ENCODE data around the gene HSD17B12. TPM values are rescaled to one million over a fixed set of nuclear protein-coding genes. Genes with fewer than 3 reads are reported as not detected.

HSD17B12 gene
- total RNA-seq, 3 donors from 2014 or later: 36.1 to 48.9 (median 47.2) TPM

GRCh38 chr11:43903078-43903477 lies 222.5 kb downstream of the HSD17B12 start:
- TF ChIP-seq POLR2AphosphoS5 (IDR thresholded peaks at IDR 0.05) (no peak), CTCF (IDR thresholded peaks at IDR 0.05) (no peak), POLR2A (IDR thresholded peaks at IDR 0.05) (no peak)
- peaks cover 0 to 5% of the 10 kb centered on the region in 2 donors for H3K4me1 ChIP-seq
- H3K9me3 ChIP-seq: no peaks in the 10 kb centered on the region
- H3K4me3 ChIP-seq: no peak overlapping the region
- no peak for DNase-seq (ENCODE audit: low spot score in 2 of 2)
- H3K27me3 ChIP-seq: no peaks in the 10 kb centered on the region
- intact Hi-C loops (cut with DNase I; ENCODE audit: low total_unique reads): no loop called here
- peaks cover 3% of the 10 kb centered on the region for H3K36me3 ChIP-seq
- no peak overlapping the region for H3K27ac ChIP-seq

- no peaks in the 10 kb centered on the region for H3K27me3 ChIP-seq
- H3K4me3 ChIP-seq: no peak overlapping the region
- intact Hi-C loops (cut with DNase I; ENCODE audit: low total_unique reads): no loop called here
- H3K27ac ChIP-seq: no peak overlapping the region
- TF ChIP-seq POLR2AphosphoS5 (IDR thresholded peaks at IDR 0.05) (no peak), CTCF (IDR thresholded peaks at IDR 0.05) (no peak), POLR2A (IDR thresholded peaks at IDR 0.05) (no peak)
- peaks cover 3% of the 10 kb centered on the region for H3K36me3 ChIP-seq
- no peak for DNase-seq (ENCODE audit: low spot score in 2 of 2)
- H3K4me1 ChIP-seq: peaks cover 0 to 5% of the 10 kb centered on the region in 2 donors
- no peaks in the 10 kb centered on the region for H3K9me3 ChIP-seq
Measured at GRCh38 chr11:43903969-43904368, 223.4 kb downstream of the HSD17B12 start.

- DNase-seq (ENCODE audit: low spot score in 2 of 2): no peak
- Histone ChIP-seq H3K27me3 (no peaks in the 10 kb centered on the region), H3K36me3 (peaks cover 3% of the 10 kb centered on the region), H3K4me1 (peaks cover 0 to 5% of the 10 kb centered on the region in 2 donors), H3K27ac (peak overlapping the region; percentile 34 to 62), H3K9me3 (no peaks in the 10 kb centered on the region), H3K4me3 (no peak overlapping the region)
- no peak for TF ChIP-seq POLR2A (IDR thresholded peaks at IDR 0.05)
- TF ChIP-seq CTCF (IDR thresholded peaks at IDR 0.05): no peak
- TF ChIP-seq POLR2AphosphoS5 (IDR thresholded peaks at IDR 0.05): no peak
- intact Hi-C loops (cut with DNase I; ENCODE audit: low total_unique reads): no loop called here
Measured at GRCh38 chr11:43904742-43905535, 224.4 kb downstream of the HSD17B12 start.

GRCh38 chr11:43905813-43906241 lies 225.3 kb downstream of the HSD17B12 start:
- Histone ChIP-seq H3K9me3 (no peaks in the 10 kb centered on the region), H3K4me1 (peaks cover 0 to 5% of the 10 kb centered on the region in 2 donors), H3K36me3 (peaks cover 3% of the 10 kb centered on the region), H3K27ac (peak overlapping the region; percentile 28 to 62), H3K27me3 (no peaks in the 10 kb centered on the region), H3K4me3 (no peak overlapping the region)
- no peak for DNase-seq (ENCODE audit: low spot score in 2 of 2)
- no peak for TF ChIP-seq POLR2AphosphoS5 (IDR thresholded peaks at IDR 0.05)
- TF ChIP-seq CTCF (IDR thresholded peaks at IDR 0.05): no peak
- TF ChIP-seq POLR2A (IDR thresholded peaks at IDR 0.05): no peak
- intact Hi-C loops (cut with DNase I; ENCODE audit: low total_unique reads): no loop called here

Other genes with a start within 250 kb of the HSD17B12 start
- gene ALKBH3, start 200.1 kb downstream of the HSD17B12 start, total RNA-seq: 10 to 100 TPM; 29.0 to 40.7 (median 33.1) TPM

Measured in breast epithelium (tissue), 4 donors.